ENCODE results near the gene TRAF1.

The TRAF1 gene

GRCh38 chr9:120910643-120911042, 16.0 kb downstream of the TRAF1 start:
- DNase-seq (ENCODE audit: low spot score), result no peak

GRCh38 chr9:120909904-120910303, 16.7 kb downstream of the TRAF1 start:
- no peak for DNase-seq (ENCODE audit: low spot score)

DNA sequence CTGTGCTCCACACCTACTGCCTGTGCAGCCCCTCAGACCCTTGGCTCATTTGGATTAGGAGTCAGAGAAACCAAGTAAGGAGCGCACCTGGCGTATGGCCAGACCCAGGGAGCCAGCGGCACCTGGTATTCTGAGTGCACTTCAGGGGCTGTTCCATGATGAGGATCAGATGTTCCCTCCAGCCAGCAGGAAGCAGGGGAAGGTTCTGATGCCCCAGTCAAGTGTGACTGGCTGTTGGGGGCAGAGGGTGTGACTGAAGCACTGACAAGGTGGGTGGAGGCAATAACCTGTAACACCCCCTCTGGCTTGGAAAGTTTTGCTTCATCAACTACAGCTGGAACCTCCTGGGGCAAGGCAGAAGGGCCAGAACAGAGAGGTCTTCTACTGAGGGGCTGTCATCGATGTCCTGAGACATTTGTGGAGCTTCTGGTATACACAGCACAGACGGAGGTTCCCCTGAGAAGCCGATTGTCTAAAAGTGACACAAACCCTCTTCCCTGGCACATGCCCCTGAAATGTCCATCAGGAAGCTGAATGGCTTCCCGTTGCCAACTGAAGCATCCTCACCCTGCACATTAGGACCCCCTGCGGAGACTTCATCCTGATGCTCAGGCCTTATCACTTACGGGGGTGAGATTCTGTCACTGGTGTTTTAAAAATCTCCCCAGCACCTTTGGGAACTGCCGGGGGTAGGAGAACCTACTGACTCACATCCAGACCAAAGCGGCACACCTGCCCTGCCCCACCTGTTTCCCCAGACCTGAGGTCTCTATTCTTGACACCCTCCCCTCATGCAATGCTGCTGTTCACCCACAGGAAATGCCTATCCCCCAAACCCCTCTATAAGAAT, 21.1 kb downstream of the TRAF1 start:
- no peak for DNase-seq (ENCODE audit: low spot score)

GRCh38 chr9:120904978-120905301, 21.7 kb downstream of the TRAF1 start:
- DNase-seq (ENCODE audit: low spot score), result no peak

GRCh38 chr9:120904061-120904977, 22.3 kb downstream of the TRAF1 start:
- no peak for DNase-seq (ENCODE audit: low spot score)

DNA sequence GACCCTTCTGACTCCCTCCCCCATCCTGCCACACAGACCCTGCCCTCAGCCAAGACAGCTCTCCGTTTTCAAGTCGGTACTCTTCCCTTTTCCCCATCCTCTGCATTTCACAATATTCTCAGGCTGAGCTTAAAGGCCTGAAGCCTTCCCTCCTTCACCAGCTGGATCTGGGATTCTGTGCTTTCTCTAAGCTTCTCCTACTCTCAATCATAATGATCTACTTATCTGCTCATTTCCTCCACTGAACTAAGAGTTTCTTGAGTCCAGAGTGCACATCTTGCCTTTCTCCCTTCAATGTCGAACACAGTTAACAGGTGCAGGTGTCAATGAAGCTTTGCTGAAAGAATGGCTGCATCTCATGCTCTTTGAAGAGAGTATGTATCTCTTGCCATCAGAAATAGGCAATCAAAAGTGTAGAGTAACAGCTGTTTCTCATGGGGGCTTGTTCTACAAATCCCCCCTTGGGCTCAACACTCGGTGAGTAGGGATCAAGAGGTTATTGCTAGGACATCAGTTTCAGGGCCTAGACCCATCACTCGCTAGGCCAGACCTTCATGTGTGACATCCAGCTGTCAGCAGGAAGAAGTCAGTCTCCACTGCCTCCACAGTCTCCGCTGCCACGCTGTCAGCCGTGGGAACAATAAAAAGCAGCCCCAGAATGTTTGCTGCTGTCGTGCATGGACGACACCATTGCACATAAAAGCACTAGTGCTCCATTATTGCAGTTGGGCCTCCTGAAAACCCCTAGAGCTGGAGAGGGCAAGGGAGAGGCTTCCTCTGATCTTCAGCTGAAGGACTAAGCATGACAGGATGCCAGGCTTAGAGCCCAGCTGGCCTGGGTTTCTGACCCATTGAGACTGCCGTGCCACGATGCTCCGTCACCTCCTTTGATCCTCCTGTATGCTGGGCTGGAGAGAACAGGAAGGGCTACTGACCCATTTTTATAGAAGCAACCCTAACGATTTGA, 23.7 kb downstream of the TRAF1 start:
- DNase-seq (ENCODE audit: low spot score), result no peak

- DNase-seq (ENCODE audit: low spot score), result no peak
These were observed 24.6 kb downstream of the TRAF1 start for GRCh38 chr9:120901755-120902568.

- DNase-seq (ENCODE audit: low spot score), result no peak
These were observed 25.8 kb downstream of the TRAF1 start for GRCh38 chr9:120900824-120901223.

- DNase-seq (ENCODE audit: low spot score), result no peak
These were observed 27.0 kb downstream of the TRAF1 start for GRCh38 chr9:120899490-120900068.

- no peak for DNase-seq (ENCODE audit: low spot score)
These were observed 28.2 kb downstream of the TRAF1 start for GRCh38 chr9:120898396-120898795.

DNA sequence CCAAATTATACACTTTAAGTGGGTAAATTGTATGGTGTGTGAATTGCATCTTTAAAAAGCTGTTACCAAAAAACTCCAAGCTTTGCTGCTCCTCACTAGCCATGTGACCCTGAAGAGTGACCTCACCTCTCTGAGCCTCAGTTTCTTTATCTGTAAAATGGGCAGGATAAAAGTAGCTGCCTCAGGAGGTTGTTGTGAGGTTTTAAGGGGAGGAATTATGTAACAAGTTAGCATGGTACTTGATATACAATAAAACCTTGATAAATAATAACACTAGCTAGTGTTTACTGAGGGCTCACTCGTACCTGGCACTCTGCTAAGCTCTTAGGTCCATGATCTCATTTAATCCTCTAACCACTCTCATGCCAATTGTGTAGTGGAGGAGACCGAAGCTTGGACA, 30.6 kb downstream of the TRAF1 start:
- DNase-seq (ENCODE audit: low spot score), result no peak

DNA sequence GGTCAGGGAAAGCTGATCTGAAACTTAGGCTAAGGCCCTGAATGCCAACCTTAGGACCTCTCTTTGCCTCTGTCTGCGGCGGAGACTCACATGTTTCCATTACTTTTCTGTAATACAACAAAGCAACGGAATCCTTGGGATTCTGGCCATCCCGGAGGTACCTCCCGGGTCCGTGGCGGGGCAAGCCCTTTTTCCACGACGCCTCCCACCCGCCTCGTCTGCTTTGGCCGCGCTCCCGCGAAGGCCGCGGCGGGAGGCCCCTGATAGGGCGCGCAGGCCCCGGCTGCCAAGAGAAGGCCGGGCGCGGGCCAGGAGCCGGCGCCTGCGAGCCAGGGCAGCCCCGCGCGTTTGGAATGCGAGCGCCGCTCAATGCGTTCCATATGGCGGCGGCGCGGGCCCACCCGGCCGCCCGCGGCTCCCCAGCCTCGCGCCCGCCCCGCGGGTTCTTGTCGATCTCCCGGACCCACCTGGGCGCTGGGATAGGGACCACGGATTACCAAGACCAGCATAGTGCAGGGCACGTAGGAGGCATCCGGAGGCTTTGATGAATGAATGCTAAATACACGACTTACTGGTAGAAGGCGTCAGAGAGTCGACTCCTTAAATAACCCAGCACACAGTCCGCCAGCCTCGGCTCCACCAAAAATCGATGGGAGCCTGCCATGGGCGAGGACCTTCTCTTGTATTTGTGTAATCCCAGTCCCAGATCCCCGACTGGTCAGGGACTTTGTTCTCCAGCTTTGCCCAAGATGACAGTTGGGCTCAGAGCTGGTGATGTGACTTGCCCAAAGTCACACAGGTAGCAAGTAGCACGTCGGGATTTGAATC, 32.1 kb downstream of the TRAF1 start:
- no peak for DNase-seq (ENCODE audit: low spot score)

DNA sequence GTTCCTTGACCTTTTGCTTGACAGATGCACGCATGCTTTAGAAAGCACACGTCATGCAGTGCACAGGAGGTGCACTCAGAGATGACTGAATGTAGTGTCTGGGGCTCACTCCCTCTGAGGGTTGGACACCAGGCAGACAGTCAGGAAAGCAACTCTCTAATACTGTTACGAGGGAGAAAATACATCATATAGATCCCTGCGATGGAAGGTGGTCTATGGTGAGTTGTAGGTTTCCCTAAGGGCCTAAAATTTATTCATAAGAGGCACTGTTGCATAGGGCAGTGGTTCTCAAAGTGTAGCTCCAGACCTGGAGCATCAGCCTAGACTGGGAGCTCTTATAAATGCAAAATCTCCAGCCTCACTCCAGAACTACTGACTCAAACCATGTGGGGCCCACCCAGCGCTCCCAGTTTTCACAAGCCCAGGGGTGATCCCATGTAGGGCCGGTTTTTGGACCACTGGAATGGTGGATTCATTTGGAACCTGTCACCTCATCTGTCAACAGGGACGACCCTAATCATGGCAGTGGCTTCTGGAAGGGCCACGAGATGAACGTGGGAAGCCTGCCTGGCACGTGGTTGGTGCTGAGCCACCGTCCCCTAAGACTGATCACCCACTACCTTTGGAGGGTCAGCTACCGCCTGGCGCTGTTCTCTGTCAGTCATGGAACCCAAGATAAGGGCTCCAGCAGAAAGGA, 32.8 kb downstream of the TRAF1 start:
- no peak for DNase-seq (ENCODE audit: low spot score)

DNA sequence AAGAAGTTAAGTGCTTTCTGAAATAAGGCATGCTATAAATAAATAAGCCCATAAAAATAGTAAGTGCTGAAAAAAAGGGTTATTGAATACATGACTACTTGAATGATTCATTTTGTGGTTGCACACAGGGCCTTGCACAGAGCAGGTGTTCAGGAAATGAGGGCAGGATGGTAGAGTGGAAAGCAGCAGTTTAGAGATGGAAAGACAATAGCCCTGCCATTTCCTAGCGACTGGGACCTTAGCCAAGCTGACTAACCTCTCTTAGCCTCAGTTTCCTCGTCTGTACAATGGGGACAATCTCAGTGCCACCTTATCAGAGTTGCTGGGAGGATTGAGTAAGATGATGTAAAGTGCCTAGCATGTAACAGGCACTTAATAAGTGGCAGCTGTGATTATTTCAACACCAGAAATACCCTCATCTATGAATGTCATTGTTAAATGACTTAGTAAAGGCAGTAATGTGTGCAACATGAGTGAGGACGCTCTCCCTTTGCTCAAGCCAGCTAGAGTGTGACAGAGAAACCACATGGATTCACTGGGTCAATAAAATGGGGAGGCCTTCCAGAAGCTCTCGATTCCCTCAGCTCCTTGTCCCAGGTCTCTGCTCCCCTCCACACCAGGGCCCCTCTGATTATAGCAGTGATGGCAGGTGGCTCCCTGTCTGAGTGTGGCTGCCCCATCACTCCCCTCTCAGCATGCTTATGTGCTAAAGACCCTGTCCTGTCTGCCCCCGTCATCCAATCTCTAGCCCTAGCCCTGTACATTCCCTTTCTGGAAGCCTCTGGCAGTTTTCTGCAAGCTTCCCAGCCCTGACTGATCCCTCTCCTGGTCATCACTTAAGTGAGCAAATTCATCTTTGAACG, 33.6 kb downstream of the TRAF1 start:
- DNase-seq (ENCODE audit: low spot score), result no peak

GRCh38 chr9:120891884-120892747, 34.5 kb downstream of the TRAF1 start:
- no peak for DNase-seq (ENCODE audit: low spot score)

- DNase-seq (ENCODE audit: low spot score), result no peak
These were observed 35.2 kb downstream of the TRAF1 start for GRCh38 chr9:120891245-120891883.

Data from cerebellar cortex (tissue), 1 donor.